Activated CD4-positive, alpha-beta T cell treated with anti-CD3 and anti-CD28 coated beads, Interleukin-2, amount 10 ng/mL, durations not matched to agents 7 days and 5 days (primary cell): ENCODE results near the gene DSCAM. TPM values are rescaled to one million over a fixed set of nuclear protein-coding genes. Genes with fewer than 3 reads are reported as not detected.
"Not testable (repeated sequence)": the region's sequence is repeated elsewhere in the genome, so short reads cannot be mapped to it uniquely, and the experiment has no call there.

Experiments used
- CTCF ChIA-PET: fragments of 350-600 bp; sonication (Branson Sonifier 250); formaldehyde crosslinking; loops from one replicate; lab custom pipeline; 2021; ENCODE audit warnings: antibody characterized with exemption; lab: Charles Lee
- POLR2A ChIA-PET: fragments of 350-600 bp; sonication (Branson Sonifier 250); formaldehyde crosslinking; loops from one replicate; lab custom pipeline; 2021; ENCODE audit warnings: antibody characterized with exemption; lab: Charles Lee
- DNase-seq: peaks from one replicate; pipeline ENCODE4 v3.0.0-alpha.2; 2020
- H3K27ac Mint-ChIP-seq: one replicate; pipeline ENCODE4 v1.8.0; 2021; ENCODE audit warnings: mild to moderate bottlenecking, moderate library complexity, mixed read lengths
- H3K27me3 Mint-ChIP-seq: one replicate; pipeline ENCODE4 v1.8.0; 2021; ENCODE audit warnings: mixed read lengths
- H3K36me3 Mint-ChIP-seq: one replicate; pipeline ENCODE4 v1.8.0; 2021; ENCODE audit warnings: low read depth, mixed read lengths
- H3K4me1 Mint-ChIP-seq: one replicate; pipeline ENCODE4 v1.8.0; 2021; ENCODE audit warnings: mixed read lengths
- H3K4me3 Mint-ChIP-seq: one replicate; pipeline ENCODE4 v1.8.0; 2021; ENCODE audit warnings: mild to moderate bottlenecking, moderate library complexity, mixed read lengths
- H3K9me3 Mint-ChIP-seq: one replicate; pipeline ENCODE4 v1.8.0; 2021; ENCODE audit warnings: mixed read lengths
- total RNA-seq, 2 experiments: library from RNA; stranded (reverse); gene quantifications; one replicate each; pipeline ENCODE4 v1.2.3, GENCODE V29; 2021

DSCAM gene
- total RNA-seq, 2 experiments from 2014 or later, result not detected

DNA sequence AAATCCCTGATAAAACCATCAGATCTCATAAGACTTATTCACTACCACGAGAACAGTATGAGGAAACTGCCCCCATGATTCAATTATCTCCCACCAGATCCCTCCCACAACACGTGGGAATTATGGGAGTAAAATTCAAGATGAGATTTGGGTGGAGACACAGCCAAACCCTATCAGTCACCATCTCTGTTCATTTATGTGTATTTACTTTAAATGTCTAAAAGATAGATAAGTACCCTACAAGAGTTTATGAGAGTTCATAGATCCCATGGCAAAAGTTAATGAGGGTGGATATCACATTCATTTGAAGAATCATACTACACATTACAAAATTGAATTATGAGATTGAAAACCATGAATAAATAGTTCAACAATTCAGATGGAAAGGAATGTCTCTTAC, 526.2 kb downstream of the DSCAM start:
- H3K27me3 Mint-ChIP-seq, DNase-seq, H3K9me3 Mint-ChIP-seq, H3K4me3 Mint-ChIP-seq, H3K4me1 Mint-ChIP-seq, POLR2A ChIA-PET, H3K36me3 Mint-ChIP-seq, CTCF ChIA-PET, H3K27ac Mint-ChIP-seq: not testable (repeated sequence)

DNA sequence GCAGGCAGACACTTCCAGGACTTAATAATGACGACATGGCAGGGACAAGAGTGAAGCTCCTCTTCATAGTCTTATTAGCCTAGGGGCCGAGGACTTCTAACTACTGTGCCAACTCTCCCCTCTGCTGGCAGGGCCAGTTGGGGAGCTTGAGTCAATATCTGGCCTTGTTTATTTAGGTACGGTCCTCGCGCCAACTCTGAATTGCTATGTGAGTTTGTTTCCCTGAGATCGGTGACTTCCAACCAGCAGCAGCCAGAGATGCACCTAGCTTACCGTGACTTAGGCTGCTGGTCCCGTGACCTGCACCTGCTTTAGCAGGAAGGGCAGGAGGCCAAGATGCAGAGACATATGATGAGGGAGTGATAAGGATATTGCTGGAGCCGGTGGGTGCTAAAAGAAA, 528.6 kb downstream of the DSCAM start:
- Mint-ChIP-seq H3K4me3 (no peak overlapping the region), H3K27ac (no peak overlapping the region), H3K36me3 (no peaks in the 10 kb centered on the region), H3K27me3 (no peaks in the 10 kb centered on the region), H3K4me1 (no peaks in the 10 kb centered on the region), H3K9me3 (peaks cover 9% of the 10 kb centered on the region)
- POLR2A ChIA-PET, result no interaction called here
- DNase-seq, result no peak
- CTCF ChIA-PET, result no interaction called here

DNA sequence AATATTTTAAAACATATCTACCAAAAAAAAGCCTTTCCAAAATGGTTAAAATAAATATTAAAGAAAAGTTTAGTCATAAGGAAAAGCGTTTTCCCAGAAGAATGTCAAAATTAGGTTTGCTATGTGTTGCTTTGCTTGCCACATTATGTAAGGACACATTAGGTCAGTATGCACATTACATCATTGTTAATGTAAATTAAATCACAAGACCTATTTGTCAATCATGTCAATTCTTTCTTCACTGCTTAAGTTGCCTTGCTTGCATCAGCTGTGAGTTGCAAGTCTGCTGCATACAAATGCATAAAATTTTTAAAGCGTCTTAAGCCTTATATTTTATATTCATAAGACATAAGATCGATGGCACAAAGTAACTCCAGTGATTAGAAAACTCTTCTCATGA, 530.9 kb downstream of the DSCAM start:
- H3K27ac Mint-ChIP-seq, result no peak overlapping the region
- peaks cover 9% of the 10 kb centered on the region for H3K9me3 Mint-ChIP-seq
- no peaks in the 10 kb centered on the region for H3K27me3 Mint-ChIP-seq
- DNase-seq, result no peak
- no peaks in the 10 kb centered on the region for H3K36me3 Mint-ChIP-seq
- POLR2A ChIA-PET, result no interaction called here
- no peaks in the 10 kb centered on the region for H3K4me1 Mint-ChIP-seq
- no peak overlapping the region for H3K4me3 Mint-ChIP-seq
- CTCF ChIA-PET, result no interaction called here

DNA sequence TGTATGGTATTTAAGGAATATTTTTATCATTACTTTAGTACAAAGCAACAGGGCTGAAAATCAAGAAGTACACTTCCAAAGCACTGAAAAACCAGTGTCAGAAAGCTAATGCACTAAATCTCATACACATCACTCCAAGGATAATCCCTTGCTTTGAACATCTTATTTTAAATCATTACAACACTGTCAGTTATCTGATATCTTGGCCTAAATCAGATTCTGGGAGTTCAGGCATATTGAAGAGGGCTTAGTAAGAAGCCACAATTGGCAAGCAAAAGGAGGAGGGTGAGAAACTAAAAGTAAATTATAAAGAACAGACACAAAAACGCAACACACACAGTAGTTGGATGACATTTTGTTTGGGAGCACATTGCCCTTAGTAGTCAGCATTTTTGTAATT, 531.3 kb downstream of the DSCAM start:
- no peaks in the 10 kb centered on the region for H3K27me3 Mint-ChIP-seq
- no peaks in the 10 kb centered on the region for H3K36me3 Mint-ChIP-seq
- no peaks in the 10 kb centered on the region for H3K4me1 Mint-ChIP-seq
- peaks cover 9% of the 10 kb centered on the region for H3K9me3 Mint-ChIP-seq
- ChIA-PET POLR2A (no interaction called here), CTCF (no interaction called here)
- no peak for DNase-seq
- no peak overlapping the region for H3K27ac Mint-ChIP-seq
- H3K4me3 Mint-ChIP-seq, result no peak overlapping the region

DNA sequence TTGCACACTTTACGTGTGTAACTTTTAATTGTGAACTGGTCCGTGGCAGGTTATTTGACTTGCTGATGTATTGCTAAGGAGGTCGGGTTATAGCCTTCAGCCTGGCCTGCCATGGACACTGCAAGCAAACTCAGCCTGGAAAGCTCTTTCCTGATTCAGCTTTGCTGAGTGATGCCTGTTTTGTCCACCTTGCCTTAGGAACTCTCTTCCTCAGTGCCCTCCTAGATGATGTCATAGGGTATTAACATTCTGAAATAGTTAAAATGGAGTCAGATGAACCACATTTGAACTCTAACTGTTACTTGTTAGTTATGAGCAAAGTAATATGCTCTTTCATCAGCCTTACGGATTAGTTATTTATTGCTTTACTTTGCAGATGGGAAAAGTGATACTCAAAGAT, 533.7 kb downstream of the DSCAM start:
- Mint-ChIP-seq H3K36me3 (no peaks in the 10 kb centered on the region), H3K27ac (no peak overlapping the region), H3K4me3 (no peak overlapping the region), H3K9me3 (peaks cover 5% of the 10 kb centered on the region), H3K27me3 (no peaks in the 10 kb centered on the region), H3K4me1 (no peaks in the 10 kb centered on the region)
- ChIA-PET CTCF (no interaction called here), POLR2A (no interaction called here)
- DNase-seq, result no peak

DNA sequence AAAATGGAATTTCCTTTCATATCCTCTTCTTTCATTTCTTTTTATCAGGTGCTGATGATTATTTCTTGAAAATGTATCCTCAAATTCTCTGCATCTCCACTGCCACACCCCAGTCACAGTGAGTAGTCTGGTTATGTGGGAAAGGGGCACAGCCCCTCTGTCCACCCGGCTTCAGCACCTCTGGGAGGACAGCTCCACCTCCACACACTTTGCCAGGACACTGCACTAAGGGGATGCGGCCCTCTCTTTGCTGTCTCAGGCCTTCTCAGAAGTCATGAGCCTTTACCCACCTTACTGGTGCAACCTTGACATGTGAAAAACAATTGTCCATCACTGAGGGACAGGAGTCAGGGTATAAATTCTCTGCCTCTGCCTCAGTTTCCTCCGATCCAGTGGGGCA, 546.7 kb downstream of the DSCAM start:
- no peak overlapping the region for H3K27ac Mint-ChIP-seq
- DNase-seq, result no peak
- no peaks in the 10 kb centered on the region for H3K27me3 Mint-ChIP-seq
- no peaks in the 10 kb centered on the region for H3K4me1 Mint-ChIP-seq
- peaks cover 32% of the 10 kb centered on the region for H3K9me3 Mint-ChIP-seq
- no peak overlapping the region for H3K4me3 Mint-ChIP-seq
- H3K36me3 Mint-ChIP-seq, result no peaks in the 10 kb centered on the region
- CTCF ChIA-PET, result no interaction called here
- POLR2A ChIA-PET, result no interaction called here

DNA sequence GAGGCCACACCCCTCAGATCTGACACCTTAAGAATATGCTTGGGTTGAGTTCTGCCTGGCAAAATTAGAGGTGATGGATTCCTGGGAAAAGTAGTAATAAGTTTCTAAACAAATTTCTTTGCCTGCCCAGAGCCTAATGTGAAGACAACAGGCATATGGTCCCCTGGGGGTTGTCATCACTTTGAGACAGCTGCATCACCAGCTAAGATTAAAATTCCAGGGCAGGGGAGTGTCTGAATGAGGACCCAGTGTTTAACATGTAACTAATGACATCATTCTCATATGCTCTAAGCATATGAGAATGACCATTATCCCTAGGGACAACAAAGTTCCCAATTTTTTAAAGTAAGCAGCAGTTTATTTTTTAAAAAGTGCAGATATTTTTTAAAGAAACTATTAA, 547.5 kb downstream of the DSCAM start:
- peaks cover 30% of the 10 kb centered on the region for H3K9me3 Mint-ChIP-seq
- no peaks in the 10 kb centered on the region for H3K4me1 Mint-ChIP-seq
- H3K27ac Mint-ChIP-seq, result no peak overlapping the region
- H3K36me3 Mint-ChIP-seq, result no peaks in the 10 kb centered on the region
- no peak overlapping the region for H3K4me3 Mint-ChIP-seq
- CTCF ChIA-PET, result no interaction called here
- no peak for DNase-seq
- no peaks in the 10 kb centered on the region for H3K27me3 Mint-ChIP-seq
- POLR2A ChIA-PET, result no interaction called here

DNA sequence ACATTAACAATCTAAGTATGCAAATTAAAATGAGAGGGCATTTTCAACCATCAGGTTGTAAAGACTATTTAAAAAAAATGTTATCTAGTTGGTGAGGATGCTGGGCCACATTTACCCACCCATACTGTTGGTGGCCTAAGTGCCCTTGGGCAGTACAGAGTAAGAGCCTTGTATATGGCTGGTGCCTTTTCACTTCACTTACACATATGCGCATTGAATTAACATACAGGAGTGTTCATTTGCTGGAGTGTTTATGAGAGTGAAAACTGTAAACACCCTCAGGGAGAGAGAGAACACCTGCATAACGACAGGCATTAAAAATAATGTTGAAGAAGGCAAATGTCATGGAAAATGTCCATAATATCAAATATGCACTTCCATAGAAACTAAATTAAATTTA, 552.6 kb downstream of the DSCAM start:
- ChIA-PET CTCF (no interaction called here), POLR2A (no interaction called here)
- Mint-ChIP-seq H3K4me3 (no peak overlapping the region), H3K36me3 (no peaks in the 10 kb centered on the region), H3K4me1 (no peaks in the 10 kb centered on the region), H3K9me3 (no peaks in the 10 kb centered on the region), H3K27ac (no peak overlapping the region), H3K27me3 (no peaks in the 10 kb centered on the region)
- DNase-seq, result no peak

DNA sequence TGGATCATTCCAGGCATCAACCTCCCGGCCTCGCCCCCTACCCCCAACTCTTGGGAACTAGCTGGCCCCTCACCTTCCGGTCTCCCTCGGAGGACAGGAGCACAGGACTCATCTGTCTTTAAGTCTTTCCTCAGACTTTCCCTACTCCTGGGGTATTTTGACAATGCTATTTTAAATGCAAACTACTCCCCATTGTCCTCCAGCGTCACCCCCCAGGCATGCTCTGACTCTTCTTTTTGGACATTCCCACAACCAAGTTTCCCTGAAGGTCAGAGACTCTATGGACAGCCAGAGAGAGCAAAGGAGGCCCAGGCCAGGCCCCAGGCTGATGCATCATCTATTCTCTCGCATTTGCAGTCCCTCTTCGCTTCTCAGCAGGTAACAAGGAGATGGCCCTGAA, 555.4 kb downstream of the DSCAM start:
- ChIA-PET POLR2A (no interaction called here), CTCF (no interaction called here)
- H3K27ac Mint-ChIP-seq, result no peak overlapping the region

DNA sequence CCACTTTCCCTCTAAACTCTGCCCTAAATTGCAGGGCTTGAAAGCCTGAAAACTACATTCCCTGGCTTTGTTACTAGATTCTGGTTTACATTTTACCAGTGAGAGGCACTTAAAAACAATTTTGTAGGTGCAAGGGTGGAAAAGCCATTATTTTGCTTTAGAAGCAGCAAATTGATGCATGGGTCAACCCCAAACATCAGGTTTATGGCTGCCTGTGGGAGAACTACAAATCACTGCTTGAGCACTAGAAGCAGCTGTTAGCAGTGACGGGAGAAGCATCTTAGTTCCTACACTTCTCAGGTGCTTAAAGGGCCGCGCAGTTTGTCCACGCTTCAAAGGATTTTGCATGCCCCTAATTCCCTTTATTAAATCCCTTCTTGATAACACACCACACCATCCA, 562.5 kb downstream of the DSCAM start:
- no peaks in the 10 kb centered on the region for H3K4me1 Mint-ChIP-seq
- no peaks in the 10 kb centered on the region for H3K27me3 Mint-ChIP-seq
- H3K27ac Mint-ChIP-seq, result no peak overlapping the region
- H3K4me3 Mint-ChIP-seq, result no peak overlapping the region
- peaks cover 5% of the 10 kb centered on the region for H3K9me3 Mint-ChIP-seq
- no peak for DNase-seq
- ChIA-PET POLR2A (no interaction called here), CTCF (no interaction called here)
- H3K36me3 Mint-ChIP-seq, result no peaks in the 10 kb centered on the region

More for the DNA sequence above, 555.4 kb downstream of the DSCAM start:
- no peaks in the 10 kb centered on the region for H3K9me3 Mint-ChIP-seq
- no peaks in the 10 kb centered on the region for H3K36me3 Mint-ChIP-seq
- H3K4me3 Mint-ChIP-seq, result no peak overlapping the region
- H3K4me1 Mint-ChIP-seq, result no peaks in the 10 kb centered on the region
- no peak for DNase-seq
- no peaks in the 10 kb centered on the region for H3K27me3 Mint-ChIP-seq

DNA sequence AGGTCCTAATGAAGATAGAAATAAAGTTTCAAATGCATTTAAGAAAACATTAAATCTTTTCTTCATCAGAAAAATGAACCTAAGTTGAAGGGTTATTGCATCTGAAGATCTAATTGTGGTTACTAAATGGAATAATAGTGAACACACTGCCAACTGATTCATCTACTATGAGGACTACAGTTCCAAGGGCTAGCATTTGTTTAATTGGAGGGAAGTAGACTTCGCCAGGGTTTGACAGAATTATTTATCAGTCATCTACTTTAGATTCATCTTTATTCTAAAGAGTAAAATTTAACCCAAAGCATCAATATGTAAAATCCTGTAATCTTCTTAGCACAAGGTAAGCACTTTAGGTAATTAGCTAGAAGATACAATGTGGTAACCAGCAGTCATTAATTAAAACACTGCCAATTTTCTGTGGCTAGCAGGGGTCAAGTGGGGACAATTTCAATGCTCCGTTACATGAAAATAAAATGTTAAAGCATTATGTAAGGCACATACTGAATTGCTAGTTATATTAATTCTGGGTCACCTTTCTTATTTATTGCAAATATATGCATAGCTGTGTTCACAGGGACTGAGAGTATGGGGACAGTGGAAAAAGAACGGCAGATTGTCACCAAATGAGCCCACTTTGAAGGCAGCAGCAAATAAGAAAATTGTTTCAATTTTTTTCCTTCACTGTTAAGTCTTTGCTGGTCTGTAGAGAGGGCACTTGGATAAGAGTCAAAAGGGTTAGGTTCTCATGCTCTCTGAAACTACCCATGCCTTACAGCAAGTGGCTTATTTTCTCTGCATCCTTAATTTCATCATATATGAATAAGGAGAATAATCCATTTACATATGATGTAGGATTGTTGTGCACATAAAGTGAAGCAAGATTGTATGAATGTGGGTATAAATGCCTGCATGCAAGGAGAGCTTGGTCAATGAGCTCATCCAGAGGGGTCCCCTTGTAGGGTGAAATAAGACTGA, 563.8 kb downstream of the DSCAM start:
- ChIA-PET POLR2A (no interaction called here), CTCF (no interaction called here)
- H3K9me3 Mint-ChIP-seq, result peaks cover 5% of the 10 kb centered on the region
- H3K36me3 Mint-ChIP-seq, result no peaks in the 10 kb centered on the region
- no peak overlapping the region for H3K27ac Mint-ChIP-seq
- no peak overlapping the region for H3K4me3 Mint-ChIP-seq
- no peaks in the 10 kb centered on the region for H3K27me3 Mint-ChIP-seq
- no peak for DNase-seq
- H3K4me1 Mint-ChIP-seq, result no peaks in the 10 kb centered on the region

DNA sequence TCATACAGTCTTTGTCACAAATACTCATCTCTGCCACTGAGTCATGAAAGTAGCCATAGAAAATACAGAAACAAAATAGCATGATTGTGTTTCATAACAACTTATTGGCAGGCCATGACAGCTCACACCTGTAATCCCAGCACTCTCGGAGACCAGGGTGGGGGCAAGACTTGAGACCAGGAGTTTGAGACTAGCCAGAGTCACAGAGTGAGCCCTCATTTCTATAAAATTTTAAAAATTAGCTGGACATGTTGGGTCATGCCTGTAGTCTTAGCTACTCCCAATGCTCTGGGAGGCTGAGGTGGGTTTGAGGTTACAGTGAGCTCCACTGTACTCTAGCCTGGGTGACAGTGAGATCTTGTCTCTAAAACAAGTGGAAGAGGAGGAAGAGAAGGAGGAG, 568.6 kb downstream of the DSCAM start:
- Mint-ChIP-seq H3K36me3 (no peaks in the 10 kb centered on the region), H3K27me3 (no peaks in the 10 kb centered on the region), H3K4me1 (no peaks in the 10 kb centered on the region), H3K27ac (no peak overlapping the region), H3K4me3 (no peak overlapping the region), H3K9me3 (no peaks in the 10 kb centered on the region)
- ChIA-PET CTCF (no interaction called here), POLR2A (no interaction called here)
- DNase-seq, result no peak

DNA sequence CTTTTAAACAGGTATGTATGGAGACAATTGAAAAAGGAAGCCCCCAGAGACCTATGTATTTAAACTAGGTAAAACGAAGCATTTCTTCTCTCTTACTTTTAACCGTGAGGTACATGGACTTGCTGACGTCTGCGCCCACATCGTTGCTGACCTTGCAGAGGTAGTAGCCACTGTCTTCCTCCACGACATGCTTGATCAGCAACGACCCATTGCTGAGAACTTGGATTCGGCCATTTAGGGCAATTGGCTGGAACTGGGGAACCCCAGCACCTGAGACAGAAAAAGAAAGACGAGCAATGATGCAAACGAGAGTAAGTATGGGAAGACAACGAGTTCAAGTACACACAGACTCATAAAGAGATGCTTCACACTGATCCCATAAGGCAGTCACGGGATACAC, 571.0 kb downstream of the DSCAM start:
- no peak for DNase-seq
- ChIA-PET POLR2A (no interaction called here), CTCF (no interaction called here)
- Mint-ChIP-seq H3K27ac (no peak overlapping the region), H3K4me3 (no peak overlapping the region), H3K4me1 (no peaks in the 10 kb centered on the region), H3K27me3 (no peaks in the 10 kb centered on the region), H3K36me3 (no peaks in the 10 kb centered on the region), H3K9me3 (no peaks in the 10 kb centered on the region)

DNA sequence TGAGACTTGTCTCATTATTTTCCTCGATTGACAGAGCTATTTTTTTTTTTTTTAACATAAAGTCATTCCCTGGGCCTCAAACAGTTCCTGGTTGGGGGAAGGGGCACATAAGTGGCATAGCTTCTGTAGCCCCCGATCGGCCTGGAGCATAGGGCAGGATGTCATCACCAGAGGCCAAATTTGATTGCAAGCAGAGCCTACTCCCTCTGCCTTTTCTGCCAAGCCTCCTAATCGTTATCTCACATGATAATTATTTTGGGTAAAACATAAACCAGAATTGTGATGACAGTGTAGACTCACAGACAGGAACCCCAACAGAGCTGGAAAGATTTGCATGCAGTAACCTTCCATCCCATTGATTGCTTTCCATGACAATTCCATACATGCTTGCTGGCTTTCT, 574.9 kb downstream of the DSCAM start:
- no peaks in the 10 kb centered on the region for H3K27me3 Mint-ChIP-seq
- H3K4me1 Mint-ChIP-seq, result no peaks in the 10 kb centered on the region
- ChIA-PET POLR2A (no interaction called here), CTCF (interaction anchor here (1.3 kb wide), 1 partner anchor 22 kb away, joined by 3 read pairs; no protein-coding TSS in a partner anchor)
- no peak overlapping the region for H3K4me3 Mint-ChIP-seq
- H3K27ac Mint-ChIP-seq, result no peak overlapping the region
- no peak for DNase-seq
- no peaks in the 10 kb centered on the region for H3K9me3 Mint-ChIP-seq
- H3K36me3 Mint-ChIP-seq, result no peaks in the 10 kb centered on the region
